H54 (cell line): Measurements from ENCODE around the gene TEX55.
"Not testable (repeated sequence)": the region's sequence is repeated elsewhere in the genome, so short reads cannot be mapped to it uniquely, and the experiment has no call there.

Experiments used
- DNase-seq: peaks from one replicate; pipeline ENCODE4 v3.0.0; 2011; ENCODE audit warnings: low spot score, mixed read lengths; ENCODE audit not compliant: insufficient read length
- FAIRE-seq: peaks from 3 replicates; lab custom pipeline; 2011; peaks lifted over from hg19 to GRCh38; lab: Jason Lieb, UNC
- POLR2A ChIP-seq: IDR thresholded peaks from 2 replicates; pipeline ENCODE4 v1.6.1; 2011; ENCODE audit warnings: low read depth, mild to moderate bottlenecking, low read length

TEX55 gene

GRCh38 chr3:119145500-119146167 is at the start of gene TEX55:
TSS of gene TEX55 (plus strand) at chr3:119146165. CDS start at chr3:119146190, 25 bp downstream.
- no peak for TF ChIP-seq POLR2A
- FAIRE-seq (peak; percentile 90), DNase-seq (peak; percentile 48)

- DNase-seq (no peak), FAIRE-seq (no peak)
- TF ChIP-seq POLR2A = no peak
These were observed 48.0 kb upstream of the TEX55 start for GRCh38 chr3:119098003-119098402.

DNA sequence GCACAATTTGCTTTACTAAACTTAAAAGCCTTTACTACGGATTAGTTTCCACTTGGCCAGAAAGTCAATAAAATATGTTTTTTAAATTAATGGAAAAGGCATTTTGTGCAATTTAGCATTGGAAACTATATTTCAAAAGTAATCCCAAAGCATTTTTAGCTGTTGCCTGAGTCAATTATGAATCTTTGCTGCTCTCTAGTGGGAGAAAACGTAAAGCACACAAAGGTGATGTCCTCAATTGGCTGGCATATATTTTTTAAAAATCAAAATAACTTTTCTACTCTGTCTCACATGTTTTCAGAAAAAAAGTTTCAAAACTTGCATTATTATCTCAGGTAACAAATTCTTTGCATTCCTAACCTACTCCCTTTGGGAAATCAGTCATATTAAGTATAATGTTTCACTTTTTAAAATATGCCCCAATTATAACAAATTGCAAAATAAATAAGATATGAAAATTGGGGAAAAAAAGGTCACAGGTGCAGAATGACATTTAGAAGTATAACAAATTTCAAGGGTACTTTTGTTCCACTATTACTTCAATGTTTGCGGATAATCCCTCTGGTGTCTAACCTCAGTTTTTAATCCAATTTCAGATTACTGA is 47.2 kb upstream of the TEX55 start:
- DNase-seq = peak; percentile 7
- TF ChIP-seq POLR2A = no peak
- peak; percentile 52 for FAIRE-seq

DNA sequence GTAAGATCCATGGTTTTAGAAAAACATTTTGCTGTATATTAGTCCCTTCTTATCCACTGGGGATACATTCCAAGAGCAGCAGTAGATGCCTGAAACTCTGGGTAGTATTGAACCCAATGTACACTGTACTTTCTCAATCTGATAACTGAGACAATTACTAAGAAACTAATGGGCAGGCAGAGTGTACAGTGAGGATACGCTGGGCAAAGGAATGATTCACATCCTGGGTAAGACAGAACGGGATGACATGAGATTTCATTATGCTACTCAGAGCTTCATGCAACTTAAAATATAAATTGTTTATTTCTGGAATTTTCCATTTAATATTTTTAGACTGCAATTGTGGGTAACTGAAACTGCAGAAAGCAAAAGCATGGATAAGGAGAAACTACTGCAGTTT is 46.2 kb upstream of the TEX55 start:
- TF ChIP-seq POLR2A = no peak
- DNase-seq (no peak), FAIRE-seq (no peak)

DNA sequence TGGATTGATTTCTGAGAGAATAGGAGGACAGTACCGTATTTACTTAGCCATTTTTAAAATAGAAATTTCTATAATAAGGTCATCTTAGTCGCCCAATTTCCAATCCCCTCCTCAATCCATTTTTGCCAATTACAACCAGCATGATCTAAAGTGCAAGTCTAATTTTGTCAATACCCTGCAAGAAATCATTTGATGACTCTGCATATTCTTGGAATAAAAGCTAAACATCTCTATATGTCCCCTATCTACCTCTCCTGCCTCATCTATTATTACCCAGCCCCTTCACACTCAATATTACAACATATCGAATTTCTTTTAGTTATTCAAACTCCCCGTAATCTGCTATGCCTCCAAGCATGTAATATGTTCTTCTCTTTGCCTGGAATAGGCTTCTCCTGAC is 41.9 kb upstream of the TEX55 start:
- DNase-seq = no peak
- no peak for FAIRE-seq
- TF ChIP-seq POLR2A = no peak

DNA sequence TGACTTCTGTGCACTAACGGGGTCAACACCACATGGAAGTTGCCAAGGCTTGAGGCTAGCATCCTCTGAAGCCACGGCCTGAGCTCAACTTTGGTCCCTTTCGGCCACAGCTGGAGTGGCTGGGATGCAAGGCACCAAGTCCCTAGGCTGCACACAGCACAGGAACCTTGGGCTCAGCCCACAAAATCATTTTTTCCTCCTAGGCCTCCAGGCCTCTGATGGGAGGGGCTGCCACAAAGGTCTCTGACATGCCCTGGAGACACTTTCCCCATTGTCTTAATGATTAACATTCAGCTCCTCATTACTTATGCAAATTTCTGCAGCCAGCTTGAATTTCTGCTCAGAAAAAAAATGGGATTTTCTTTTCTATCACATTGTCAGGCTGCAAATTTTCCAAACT is 27.6 kb upstream of the TEX55 start:
- DNase-seq, FAIRE-seq: not testable (repeated sequence)

DNA sequence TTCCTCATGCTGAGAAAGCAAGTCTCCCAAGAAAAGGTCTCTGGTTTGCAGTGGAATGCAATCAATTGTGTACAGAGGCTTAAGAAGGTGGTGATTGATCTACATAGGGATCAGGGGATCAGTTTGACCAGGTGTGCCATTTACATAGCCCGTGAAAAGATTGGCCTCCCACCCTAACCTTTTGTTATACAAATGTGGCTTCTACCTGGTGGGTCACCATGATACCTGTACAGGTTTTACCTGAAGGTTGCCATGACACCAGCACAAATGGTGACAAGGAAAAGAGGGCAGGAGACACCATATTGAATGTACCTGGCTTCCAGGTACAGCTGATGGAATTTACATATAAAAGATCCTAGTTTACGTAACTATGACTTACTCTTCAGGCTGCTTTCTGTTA is 25.5 kb upstream of the TEX55 start:
- FAIRE-seq = no peak
- no peak for DNase-seq
- TF ChIP-seq POLR2A = no peak

DNA sequence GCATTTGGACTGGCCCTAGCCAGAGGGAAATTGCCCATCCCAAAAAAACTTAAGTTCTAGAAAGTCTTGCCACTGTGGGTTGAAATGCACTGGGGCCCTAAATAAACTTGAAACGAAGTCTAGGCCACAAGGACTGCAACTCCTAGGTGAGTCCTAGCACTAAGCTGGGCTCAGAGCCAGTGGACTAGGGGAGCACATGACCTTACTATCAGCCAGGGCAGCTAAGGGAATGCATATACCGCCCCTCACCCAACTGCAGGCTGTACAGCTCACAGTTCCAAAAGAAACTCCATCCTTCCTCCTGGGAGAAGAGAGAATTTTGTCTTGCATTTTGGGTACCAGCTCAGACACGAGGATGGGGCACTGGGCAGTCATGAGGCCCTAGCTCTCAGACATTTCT is 23.6 kb upstream of the TEX55 start:
- no peak for TF ChIP-seq POLR2A
- DNase-seq (no peak), FAIRE-seq (no peak)

DNA sequence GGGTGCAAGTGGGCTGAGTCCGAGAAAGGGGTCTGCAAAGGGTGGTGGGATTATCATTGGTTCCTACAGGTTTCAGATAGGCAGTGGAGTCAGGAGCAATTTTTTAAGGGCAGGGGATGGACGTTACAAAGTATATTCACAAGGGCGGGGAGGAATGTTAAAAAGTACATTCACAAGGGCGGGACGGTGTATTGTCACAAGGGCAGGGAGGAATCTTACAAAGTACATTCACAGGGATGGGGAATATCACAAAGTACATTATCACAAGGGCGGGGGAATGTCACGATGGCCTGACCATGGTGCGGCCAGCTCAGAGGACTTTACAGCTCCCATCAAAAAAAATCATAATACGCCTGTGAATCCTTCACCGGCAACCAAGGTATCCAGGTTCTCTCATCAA is 20.6 kb upstream of the TEX55 start:
- FAIRE-seq (no peak), DNase-seq (no peak)
- TF ChIP-seq POLR2A = no peak

GRCh38 chr3:119125742-119126504 is 20.0 kb upstream of the TEX55 start:
- FAIRE-seq (no peak), DNase-seq (no peak)
- TF ChIP-seq POLR2A = no peak

- not testable (repeated sequence) for FAIRE-seq, DNase-seq
These were observed 15.7 kb upstream of the TEX55 start for GRCh38 chr3:119130291-119130690.

GRCh38 chr3:119132291-119132690 is 13.7 kb upstream of the TEX55 start:
- DNase-seq, FAIRE-seq: not testable (repeated sequence)

- not testable (repeated sequence) for FAIRE-seq
These were observed 6.6 kb upstream of the TEX55 start for GRCh38 chr3:119139360-119139759.

GRCh38 chr3:119140466-119140865 is 5.5 kb upstream of the TEX55 start:
- TF ChIP-seq POLR2A = no peak
- DNase-seq (no peak), FAIRE-seq (no peak)

More at GRCh38 chr3:119139360-119139759, 6.6 kb upstream of the TEX55 start:
- DNase-seq = not testable (repeated sequence)

GRCh38 chr3:119145128-119145499 is 851 bp upstream of the TEX55 start:
- TF ChIP-seq POLR2A = no peak
- DNase-seq = no peak
- no peak for FAIRE-seq
